Esophagus squamous epithelium (tissue), 4 donors: ENCODE results near the gene SLC10A7.

Source experiments
- POLR2A ChIP-seq, 4 donors: fragments of 450-650 bp; IDR thresholded peaks; one replicate each; pipeline ENCODE4 v1.6.1; 2017; ENCODE audit warnings: antibody characterized with exemption in 4 of 4, mild to moderate bottlenecking in 4 of 4, moderate library complexity in 3 of 4
- TF ChIP-seq, protein P1 (sequence below), 6 experiments: fragments of 450-650 bp in 4 of 6; fragments of 200-600 bp in 2 of 6; sonication (generic) in 2 of 6; IDR thresholded peaks; one replicate each; pipeline ENCODE4 v1.5.1; 2016 to 2019; ENCODE audit warnings: antibody characterized with exemption in 6 of 6, mild to moderate bottlenecking in 4 of 6, moderate library complexity in 4 of 6

DNA sequence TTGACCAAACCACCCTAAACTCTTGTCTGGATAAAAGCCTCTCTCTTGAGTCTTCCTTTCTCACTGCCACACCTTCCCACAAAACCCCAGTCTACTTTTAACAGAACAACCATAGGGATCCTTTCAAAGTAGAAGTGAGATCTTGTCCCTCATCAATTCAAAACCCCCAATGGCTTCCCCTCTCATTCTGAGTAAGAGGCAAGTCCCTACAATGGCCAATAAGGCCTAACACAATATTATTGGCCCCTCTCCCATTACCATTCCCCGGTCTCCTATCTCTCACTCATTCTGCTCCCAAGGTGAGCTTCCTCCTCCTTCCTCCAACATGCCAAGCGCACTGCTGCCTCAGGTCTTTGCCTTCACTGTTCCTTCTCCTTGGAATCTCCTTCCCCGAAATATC is 250.3 kb downstream of the SLC10A7 start:
- TF ChIP-seq, protein P1, sequence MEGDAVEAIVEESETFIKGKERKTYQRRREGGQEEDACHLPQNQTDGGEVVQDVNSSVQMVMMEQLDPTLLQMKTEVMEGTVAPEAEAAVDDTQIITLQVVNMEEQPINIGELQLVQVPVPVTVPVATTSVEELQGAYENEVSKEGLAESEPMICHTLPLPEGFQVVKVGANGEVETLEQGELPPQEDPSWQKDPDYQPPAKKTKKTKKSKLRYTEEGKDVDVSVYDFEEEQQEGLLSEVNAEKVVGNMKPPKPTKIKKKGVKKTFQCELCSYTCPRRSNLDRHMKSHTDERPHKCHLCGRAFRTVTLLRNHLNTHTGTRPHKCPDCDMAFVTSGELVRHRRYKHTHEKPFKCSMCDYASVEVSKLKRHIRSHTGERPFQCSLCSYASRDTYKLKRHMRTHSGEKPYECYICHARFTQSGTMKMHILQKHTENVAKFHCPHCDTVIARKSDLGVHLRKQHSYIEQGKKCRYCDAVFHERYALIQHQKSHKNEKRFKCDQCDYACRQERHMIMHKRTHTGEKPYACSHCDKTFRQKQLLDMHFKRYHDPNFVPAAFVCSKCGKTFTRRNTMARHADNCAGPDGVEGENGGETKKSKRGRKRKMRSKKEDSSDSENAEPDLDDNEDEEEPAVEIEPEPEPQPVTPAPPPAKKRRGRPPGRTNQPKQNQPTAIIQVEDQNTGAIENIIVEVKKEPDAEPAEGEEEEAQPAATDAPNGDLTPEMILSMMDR (IDR thresholded peaks at IDR 0.05): no peak
- TF ChIP-seq POLR2A (IDR thresholded peaks at IDR 0.05): no peak
